Keratinocyte (primary cell): Measurements from ENCODE around the gene UBLCP1.

Source experiments
- CTCF ChIP-seq, 3 experiments: IDR thresholded peaks in 1 of 3; conservative IDR thresholded peaks in 1 of 3; optimal IDR thresholded peaks in 1 of 3; 2 replicates in 2 of 3; 3 replicates in 1 of 3; pipeline versions ENCODE3 to v1.5.1; 2011; ENCODE audit warnings: low read length in 3 of 3, mild to moderate bottlenecking in 3 of 3, moderate library complexity in 2 of 3, control low read depth in 1 of 3, inconsistent platforms in 1 of 3; ENCODE audit not compliant: insufficient read depth in 2 of 3; ENCODE audit errors: extremely low read depth in 1 of 3
- EZH2 ChIP-seq: IDR thresholded peaks from one replicate; pipeline ENCODE4 v1.6.1; 2012; ENCODE audit warnings: inconsistent platforms, mild to moderate bottlenecking, low read length, moderate library complexity

GRCh38 chr5:159269723-159270122 is 6.6 kb downstream of the UBLCP1 start:
- no peak for TF ChIP-seq CTCF (optimal IDR thresholded peaks at IDR 0.05 in 1 of 3, IDR thresholded peaks at IDR 0.05 in 1 of 3, conservative IDR thresholded peaks at IDR 0.05 in 1 of 3; ENCODE audit: extremely low read depth in 1 of 3, insufficient read depth in 2 of 3, low read length in 3 of 3)
- TF ChIP-seq EZH2, result no peak
